Tongue (tissue), 2 donors: ENCODE results near the gene NECTIN1. TPM values are rescaled to one million over a fixed set of nuclear protein-coding genes. Genes with fewer than 3 reads are reported as not detected.
A peak's percentile ranks its signal among the peaks of the same experiment; 100 is the strongest.
"Not testable (repeated sequence)": the region's sequence is repeated elsewhere in the genome, so short reads cannot be mapped to it uniquely, and the experiment has no call there.

Experiments used
- DNase-seq: peaks from one replicate; pipeline ENCODE4 v3.0.0-alpha.2; 2015
- total RNA-seq: library from RNA; depleted of rRNA; stranded (reverse); fragments of >200 nt; gene quantifications from one replicate; pipeline ENCODE4 v1.2.3, GENCODE V29; 2014

Gene NECTIN1
- total RNA-seq, 1 donor from 2014 or later = 32.4 TPM

- DNase-seq = no peak
Measured at GRCh38 chr11:119616586-119617339, 112.2 kb downstream of the NECTIN1 start.

- no peak for DNase-seq
Measured at GRCh38 chr11:119615882-119616196, 113.2 kb downstream of the NECTIN1 start.

GRCh38 chr11:119615003-119615881 lies 113.8 kb downstream of the NECTIN1 start:
- DNase-seq = no peak

- no peak for DNase-seq
Measured at GRCh38 chr11:119614222-119615002, 114.6 kb downstream of the NECTIN1 start.

DNA sequence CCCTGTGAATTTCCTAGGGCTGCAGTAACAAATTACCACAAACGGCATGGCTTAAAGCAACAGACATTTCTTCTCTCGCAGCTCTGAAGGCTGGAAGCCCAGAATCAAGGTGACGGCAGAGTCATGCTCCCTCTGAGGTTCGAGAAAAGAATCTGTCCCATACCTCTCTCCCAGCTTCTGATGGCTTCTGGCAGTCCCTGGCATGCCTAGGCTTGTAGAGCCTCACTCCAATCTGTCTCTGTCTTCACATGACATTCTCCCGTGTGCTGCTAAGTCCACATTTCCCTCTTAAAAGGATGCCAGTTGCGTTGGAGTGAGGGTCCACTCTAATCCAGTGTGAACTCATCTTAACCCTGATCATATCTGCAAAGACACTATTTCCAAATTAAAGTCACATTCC lies 116.2 kb downstream of the NECTIN1 start:
- no peak for DNase-seq

- no peak for DNase-seq
Measured at GRCh38 chr11:119610836-119611426, 118.1 kb downstream of the NECTIN1 start.

- no peak for DNase-seq
Measured at GRCh38 chr11:119608781-119609180, 120.2 kb downstream of the NECTIN1 start.

- no peak for DNase-seq
Measured at GRCh38 chr11:119608201-119608600, 120.8 kb downstream of the NECTIN1 start.

DNA sequence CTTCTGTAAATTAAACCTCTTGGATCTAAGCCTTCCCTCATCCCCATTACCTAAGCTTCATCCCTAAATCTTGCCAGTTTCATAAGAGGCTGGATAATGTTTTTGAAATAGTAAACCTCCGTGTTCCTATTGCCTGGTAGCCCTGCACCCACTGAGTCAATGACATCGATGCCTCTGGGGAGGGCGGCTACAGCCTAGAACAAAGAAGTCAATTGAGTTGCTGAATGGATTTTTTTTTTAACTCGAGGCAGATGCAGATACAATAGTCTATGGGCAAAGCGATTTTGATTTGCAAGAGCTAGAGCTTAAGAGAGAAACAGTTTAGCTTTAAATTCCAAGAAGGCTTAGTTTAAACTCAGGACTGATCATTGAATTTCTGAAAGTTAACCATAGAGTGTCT lies 121.3 kb downstream of the NECTIN1 start:
- no peak for DNase-seq

DNA sequence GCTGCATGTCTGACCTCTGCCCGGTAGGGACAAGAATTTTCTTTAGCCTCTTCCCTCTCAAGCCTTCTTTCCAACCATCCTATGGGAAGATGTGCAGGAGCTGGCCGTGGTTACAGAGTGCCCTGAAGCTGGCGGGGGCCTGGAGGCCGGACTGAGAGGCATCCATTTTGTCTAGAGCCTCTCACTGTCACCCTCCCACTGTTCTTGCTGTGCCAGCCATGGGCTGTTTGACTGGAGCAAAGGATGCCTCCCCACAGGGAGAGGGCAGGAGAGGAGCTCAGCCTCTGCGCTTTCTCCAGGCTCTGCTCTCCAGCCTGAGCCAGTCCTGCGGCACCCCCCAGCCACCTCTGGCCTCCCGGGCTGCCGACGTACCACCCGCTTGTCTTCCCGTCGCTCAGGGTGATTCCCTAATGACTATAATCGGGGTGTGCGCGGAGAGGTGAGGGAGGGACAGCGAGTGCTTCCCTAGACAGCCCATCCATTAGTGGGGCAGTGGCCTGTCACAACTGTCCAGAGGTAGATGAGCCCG lies 123.8 kb downstream of the NECTIN1 start:
- DNase-seq = no peak

DNA sequence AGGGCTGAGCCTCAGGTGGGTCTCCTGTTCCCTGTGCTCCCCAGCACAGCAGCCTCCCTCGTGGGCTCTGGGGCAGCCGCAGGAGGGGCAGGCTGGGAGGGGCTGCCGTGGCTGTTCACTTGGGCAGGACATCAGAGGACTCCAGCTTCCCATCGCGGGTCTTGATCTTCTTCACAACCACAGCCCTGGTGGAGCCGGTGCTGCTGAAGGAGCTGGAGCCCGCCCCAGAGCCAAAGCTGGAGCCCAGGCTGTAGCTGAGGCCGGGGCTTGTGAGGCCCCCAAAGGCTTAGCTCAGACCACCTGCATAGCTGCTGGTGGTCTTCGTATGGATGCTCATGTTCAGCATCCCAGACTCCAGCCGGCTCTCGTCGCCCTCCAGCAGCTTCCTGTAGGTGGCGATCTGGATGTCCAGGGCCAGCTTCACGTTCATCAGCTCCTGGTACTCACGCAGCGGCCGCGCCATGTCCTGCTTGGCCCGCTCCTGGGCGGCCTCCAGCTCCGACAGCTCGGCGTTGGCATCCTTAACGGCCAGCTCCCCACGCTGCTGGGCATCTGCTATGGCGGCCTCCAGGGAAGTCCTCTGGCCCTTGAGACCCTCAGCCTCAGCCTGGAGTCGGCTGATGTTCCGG lies 126.1 kb downstream of the NECTIN1 start:
- DNase-seq = no peak

- DNase-seq = no peak
Measured at GRCh38 chr11:119599864-119600541, 129.0 kb downstream of the NECTIN1 start.

DNA sequence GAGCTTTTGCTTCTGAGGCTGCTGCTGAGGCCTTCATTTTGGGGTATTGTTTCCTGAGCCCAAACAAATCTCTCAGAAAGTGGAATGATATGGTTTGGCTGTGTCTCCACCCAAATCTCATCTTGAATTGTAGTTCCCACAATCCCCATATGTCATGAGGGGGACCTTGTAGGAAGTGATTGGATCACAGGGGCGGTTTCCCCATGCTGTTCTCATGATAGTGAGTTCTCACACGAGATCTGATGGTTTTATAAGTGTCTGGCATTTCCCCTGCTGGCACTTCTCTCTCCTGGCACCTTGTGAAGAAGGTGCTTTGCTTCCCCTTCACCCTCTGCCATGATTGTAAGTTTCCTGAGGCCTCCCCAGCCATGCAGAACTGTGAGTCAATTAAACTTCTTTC lies 133.1 kb downstream of the NECTIN1 start:
- DNase-seq = not testable (repeated sequence)

- no peak for DNase-seq
Measured at GRCh38 chr11:119594639-119595249, 134.3 kb downstream of the NECTIN1 start.

GRCh38 chr11:119593346-119593745 lies 135.7 kb downstream of the NECTIN1 start:
- no peak for DNase-seq

GRCh38 chr11:119592642-119593041 lies 136.4 kb downstream of the NECTIN1 start:
- DNase-seq = peak; percentile 58

DNA sequence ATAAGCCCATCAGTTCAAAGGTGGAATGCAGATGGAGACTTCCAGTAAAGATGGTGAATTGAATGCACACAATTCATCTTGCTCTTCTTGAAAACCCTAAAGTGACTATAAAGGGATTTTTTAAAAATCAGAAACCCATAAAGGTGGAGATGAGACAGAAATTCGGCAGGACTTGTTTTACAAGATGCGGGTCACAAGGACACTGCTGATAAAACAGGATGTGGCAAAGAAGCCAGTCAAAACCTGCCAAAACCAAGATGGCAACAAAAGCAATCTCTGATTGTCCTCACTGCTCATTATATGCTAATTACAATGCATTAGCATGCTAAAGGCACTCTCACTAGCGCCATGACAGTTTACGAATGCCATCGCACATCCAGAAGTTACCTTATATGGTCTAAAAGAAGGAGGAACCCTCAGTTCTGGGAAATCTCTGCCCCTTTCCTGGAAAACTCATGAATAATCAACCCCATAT lies 137.1 kb downstream of the NECTIN1 start:
- DNase-seq = no peak

DNA sequence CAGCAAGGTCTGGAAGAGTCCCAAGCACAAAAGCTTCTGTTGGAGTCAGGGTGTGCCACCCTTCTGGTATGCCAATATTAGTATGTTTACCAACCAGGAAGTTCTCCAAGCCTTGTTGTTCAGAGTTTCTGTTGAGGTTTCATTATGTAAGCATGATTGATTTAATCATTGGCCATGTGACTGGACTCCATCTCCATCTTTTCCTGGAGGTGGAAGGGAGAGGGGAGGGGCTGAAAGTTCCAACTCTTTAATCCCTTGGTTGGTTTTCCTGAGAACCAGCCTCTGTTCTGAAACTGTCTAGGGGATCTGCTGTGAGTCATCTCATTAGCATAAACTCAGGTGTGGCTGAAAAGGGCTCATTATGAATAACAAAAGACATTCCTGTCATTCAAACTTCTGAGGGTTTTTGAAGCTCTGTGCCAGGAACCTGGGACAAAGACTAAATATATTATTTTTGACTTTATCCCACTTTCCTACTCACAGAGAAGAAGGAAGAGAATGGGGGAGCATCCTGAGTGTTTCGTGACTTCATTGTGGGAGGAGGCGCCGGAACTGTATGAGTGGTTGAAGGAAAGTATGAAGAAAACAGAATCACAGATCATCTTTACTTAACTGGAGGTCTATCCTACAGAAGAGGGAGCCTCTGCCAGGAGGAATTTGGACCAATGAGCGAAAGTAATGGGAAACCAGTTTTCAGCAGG lies 138.2 kb downstream of the NECTIN1 start:
- no peak for DNase-seq

- DNase-seq = peak; percentile 88
Measured at GRCh38 chr11:119589001-119589400, 140.0 kb downstream of the NECTIN1 start.
